Activated B cell treated with CpG ODN at 0.5 μM for 24 hours (primary cell): ENCODE data around the gene IL19. TPM values are rescaled to one million over a fixed set of nuclear protein-coding genes. Genes with fewer than 3 reads are reported as not detected.

Experiments used
- ATAC-seq: fragments of 200-7000 bp; cut with Tn5 transposase; one replicate; pipeline ENCODE4 v1.10.0; 2021; ENCODE audit warnings: low read depth, mild to moderate bottlenecking, moderate library complexity
- CTCF ChIA-PET: fragments of 350-600 bp; sonication (Branson Sonifier 250); formaldehyde crosslinking; loops from one replicate; lab custom pipeline; 2021; ENCODE audit warnings: antibody characterized with exemption; lab: Charles Lee
- POLR2A ChIA-PET: fragments of 350-600 bp; sonication (Branson Sonifier 250); formaldehyde crosslinking; loops from one replicate; lab custom pipeline; 2021; ENCODE audit warnings: antibody characterized with exemption; lab: Charles Lee
- DNase-seq: peaks from one replicate; pipeline ENCODE4 v3.0.0; 2022
- H3K27ac Mint-ChIP-seq: one replicate; pipeline ENCODE4 v1.8.0; 2020; ENCODE audit warnings: mixed read lengths
- H3K27me3 Mint-ChIP-seq: one replicate; pipeline ENCODE4 v1.8.0; 2021; ENCODE audit warnings: mixed read lengths
- H3K36me3 Mint-ChIP-seq: one replicate; pipeline ENCODE4 v1.8.0; 2021; ENCODE audit warnings: low read depth, mixed read lengths
- H3K4me1 Mint-ChIP-seq: one replicate; pipeline ENCODE4 v1.8.0; 2021; ENCODE audit warnings: mixed read lengths
- H3K4me3 Mint-ChIP-seq: one replicate; pipeline ENCODE4 v1.8.0; 2020; ENCODE audit warnings: mild to moderate bottlenecking, mixed read lengths
- H3K9me3 Mint-ChIP-seq: one replicate; pipeline ENCODE4 v1.8.0; 2020; ENCODE audit warnings: mixed read lengths
- intact Hi-C: fragments of 100-400 bp; cut with micrococcal nuclease; formaldehyde crosslinking; loops from one replicate; pipeline ENCODE4 v1.15.1; 2024
- total RNA-seq: library from RNA; stranded (reverse); gene quantifications from 2 replicates; pipeline ENCODE4 v1.2.3, GENCODE V29; 2022
- TF ChIP-seq, protein P1 (sequence below): fragments of 200-600 bp; IDR thresholded peaks from one replicate; pipeline ENCODE4 v1.8.0; 2022; ENCODE audit warnings: antibody characterized with exemption, mild to moderate bottlenecking

Gene IL19
- total RNA-seq, 1 donor from 2014 or later: not detected

DNA sequence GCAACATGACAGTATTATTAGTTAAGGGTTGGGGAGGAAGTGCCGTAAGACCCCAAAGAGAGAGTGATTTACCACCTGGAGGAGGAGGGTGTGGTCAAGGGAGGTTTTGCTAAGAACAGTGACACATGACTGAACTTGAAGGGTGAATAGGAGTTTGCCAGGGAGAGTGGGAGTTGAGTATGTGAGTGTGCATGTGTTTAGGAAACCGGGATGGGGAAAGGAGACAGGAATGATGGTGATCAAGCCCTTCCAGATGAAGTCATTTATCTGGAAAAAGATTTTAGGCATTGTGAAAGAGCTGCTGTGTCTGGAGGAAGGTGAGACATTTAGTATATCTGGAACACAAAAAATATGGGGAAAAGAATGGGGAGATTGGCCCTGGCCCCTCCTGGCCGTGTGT, 29.8 kb downstream of the IL19 start:
- TF ChIP-seq, protein P1, sequence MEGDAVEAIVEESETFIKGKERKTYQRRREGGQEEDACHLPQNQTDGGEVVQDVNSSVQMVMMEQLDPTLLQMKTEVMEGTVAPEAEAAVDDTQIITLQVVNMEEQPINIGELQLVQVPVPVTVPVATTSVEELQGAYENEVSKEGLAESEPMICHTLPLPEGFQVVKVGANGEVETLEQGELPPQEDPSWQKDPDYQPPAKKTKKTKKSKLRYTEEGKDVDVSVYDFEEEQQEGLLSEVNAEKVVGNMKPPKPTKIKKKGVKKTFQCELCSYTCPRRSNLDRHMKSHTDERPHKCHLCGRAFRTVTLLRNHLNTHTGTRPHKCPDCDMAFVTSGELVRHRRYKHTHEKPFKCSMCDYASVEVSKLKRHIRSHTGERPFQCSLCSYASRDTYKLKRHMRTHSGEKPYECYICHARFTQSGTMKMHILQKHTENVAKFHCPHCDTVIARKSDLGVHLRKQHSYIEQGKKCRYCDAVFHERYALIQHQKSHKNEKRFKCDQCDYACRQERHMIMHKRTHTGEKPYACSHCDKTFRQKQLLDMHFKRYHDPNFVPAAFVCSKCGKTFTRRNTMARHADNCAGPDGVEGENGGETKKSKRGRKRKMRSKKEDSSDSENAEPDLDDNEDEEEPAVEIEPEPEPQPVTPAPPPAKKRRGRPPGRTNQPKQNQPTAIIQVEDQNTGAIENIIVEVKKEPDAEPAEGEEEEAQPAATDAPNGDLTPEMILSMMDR: no peak
- CTCF ChIA-PET: interaction anchor here (2.7 kb wide), 1 partner anchor 7 kb away, joined by 6 read pairs; no protein-coding TSS in a partner anchor

DNA sequence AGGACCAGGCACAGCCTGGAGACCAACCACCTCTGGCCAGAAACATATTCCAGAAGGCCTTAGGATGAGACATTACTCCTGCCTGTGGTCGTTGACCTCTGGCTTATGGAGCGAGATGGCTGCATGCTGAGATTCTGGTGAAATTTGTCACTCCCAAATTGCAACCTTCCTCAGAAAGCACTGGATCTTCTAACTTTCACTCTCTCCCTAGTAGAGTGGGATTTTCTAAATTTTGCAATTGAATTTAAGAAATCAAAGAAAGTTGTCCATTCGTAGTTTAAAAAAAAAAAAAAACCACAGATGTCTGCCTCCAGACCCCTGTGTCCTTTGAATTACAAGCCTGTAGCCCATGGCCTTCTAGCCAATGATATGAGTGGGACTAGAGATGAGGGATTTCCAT, 30.3 kb downstream of the IL19 start:
- ChIA-PET POLR2A (interaction anchor here (1.4 kb wide), 1 partner anchor 61 kb away, joined by 3 read pairs; no protein-coding TSS in a partner anchor), CTCF (interaction anchor here (11.6 kb wide), 1 partner anchor 66 kb away, joined by 252 read pairs; no protein-coding TSS in a partner anchor)
- Mint-ChIP-seq H3K9me3 (no peaks in the 10 kb centered on the region), H3K4me3 (no peak overlapping the region), H3K4me1 (peaks cover 58% of the 10 kb centered on the region), H3K27ac (no peak overlapping the region), H3K27me3 (no peaks in the 10 kb centered on the region), H3K36me3 (no peaks in the 10 kb centered on the region)
- ATAC-seq (no peak), DNase-seq (no peak)
- TF ChIP-seq, protein P1: no peak
- intact Hi-C loops: no loop called here

More for the DNA sequence above, 29.8 kb downstream of the IL19 start:
- POLR2A ChIA-PET: interaction anchor here (0.7 kb wide), 1 partner anchor 781 kb away, joined by 4 read pairs; no protein-coding TSS in a partner anchor
- Mint-ChIP-seq H3K9me3 (no peaks in the 10 kb centered on the region), H3K27ac (no peak overlapping the region), H3K36me3 (no peaks in the 10 kb centered on the region), H3K4me1 (peaks cover 63% of the 10 kb centered on the region), H3K4me3 (no peak overlapping the region), H3K27me3 (no peaks in the 10 kb centered on the region)
- ATAC-seq (no peak), DNase-seq (no peak)
- intact Hi-C loops: no loop called here

GRCh38 chr1:206801467-206801866, 30.9 kb downstream of the IL19 start:
- H3K4me1 Mint-ChIP-seq: peaks cover 52% of the 10 kb centered on the region
- no peaks in the 10 kb centered on the region for H3K27me3 Mint-ChIP-seq
- ChIA-PET POLR2A (interaction anchor here (1.4 kb wide), 1 partner anchor 62 kb away, joined by 3 read pairs; no protein-coding TSS in a partner anchor), CTCF (interaction anchor here (11.6 kb wide), 1 partner anchor 66 kb away, joined by 252 read pairs; no protein-coding TSS in a partner anchor)
- TF ChIP-seq, protein P1: no peak
- no peaks in the 10 kb centered on the region for H3K36me3 Mint-ChIP-seq
- H3K4me3 Mint-ChIP-seq: no peak overlapping the region
- H3K27ac Mint-ChIP-seq: no peak overlapping the region
- H3K9me3 Mint-ChIP-seq: no peaks in the 10 kb centered on the region
- intact Hi-C loops: no loop called here
- ATAC-seq (no peak), DNase-seq (no peak)

- ChIA-PET POLR2A (interaction anchor here (0.7 to 2.4 kb wide), 6 partner anchors 20 to 167 kb away, joined by 3 to 10 read pairs (median 4); partner anchors contain the start of gene IL19), CTCF (interaction anchor here (11.6 kb wide), 1 partner anchor 67 kb away, joined by 252 read pairs; no protein-coding TSS in a partner anchor)
- intact Hi-C loops: no loop called here
- no peaks in the 10 kb centered on the region for H3K36me3 Mint-ChIP-seq
- no peaks in the 10 kb centered on the region for H3K27me3 Mint-ChIP-seq
- ATAC-seq (no peak), DNase-seq (no peak)
- peak overlapping the region; percentile 43 for H3K27ac Mint-ChIP-seq
- TF ChIP-seq, protein P1: no peak
- peaks cover 45% of the 10 kb centered on the region for H3K4me1 Mint-ChIP-seq
- H3K9me3 Mint-ChIP-seq: no peaks in the 10 kb centered on the region
- no peak overlapping the region for H3K4me3 Mint-ChIP-seq
Measured at GRCh38 chr1:206802401-206802800, 31.8 kb downstream of the IL19 start.

GRCh38 chr1:206803221-206803730, 32.7 kb downstream of the IL19 start:
- CTCF ChIA-PET: interaction anchor here (1.0 to 11.6 kb wide), 4 partner anchors 10 to 179 kb away, joined by 3 to 252 read pairs (median 4); no protein-coding TSS in a partner anchor
- TF ChIP-seq, protein P1: no peak
- H3K27ac Mint-ChIP-seq: peak overlapping the region; percentile 74
- POLR2A ChIA-PET: interaction anchor here (0.6 to 2.4 kb wide), 9 partner anchors 9 to 68 kb away, joined by 3 to 10 read pairs (median 4); partner anchors contain the start of gene IL19
- no peaks in the 10 kb centered on the region for H3K36me3 Mint-ChIP-seq
- peak overlapping the region; percentile 8 for H3K4me3 Mint-ChIP-seq
- peaks cover 39% of the 10 kb centered on the region for H3K4me1 Mint-ChIP-seq
- no peak for DNase-seq
- H3K27me3 Mint-ChIP-seq: no peaks in the 10 kb centered on the region
- H3K9me3 Mint-ChIP-seq: no peaks in the 10 kb centered on the region
- peak; percentile 91 for ATAC-seq
- intact Hi-C loops: loop anchor here (1.0 kb wide), 3 partner anchors 9 to 64 kb away; no protein-coding TSS in a partner anchor
